Left colon (tissue), 2 donors: Measurements from ENCODE around the gene NSUN6. TPM values are rescaled to one million over a fixed set of nuclear protein-coding genes. Genes with fewer than 3 reads are reported as not detected.

ENCODE experiments used
- ATAC-seq: fragments of 200-7000 bp; cut with Tn5 transposase; one replicate; pipeline ENCODE4 v1.9.1; 2020; ENCODE audit warnings: mild to moderate bottlenecking, moderate library complexity
- DNase-seq, 2 donors: peaks; one replicate each; pipeline ENCODE4 v3.0.0-alpha.2; 2020
- intact Hi-C, 2 donors: fragments of 100-400 bp; cut with DNase I in 1 of 2; cut with micrococcal nuclease in 1 of 2; formaldehyde crosslinking; loops; one replicate each; pipeline versions ENCODE4 v1.11.2 to v1.14.0; 2022; cut with DNase I, micrococcal nuclease
- total RNA-seq, 2 donors: library from RNA; stranded (reverse); fragmentation: NEBNext Ultra II Directional; extraction: Animal tissue kit (Norgen Biotek cat#: 25700); gene quantifications; one replicate each; pipeline ENCODE4 v1.2.1, GENCODE V29; 2021
- donor health status: DM: no; HTN: no; CAD: no.
- donor health status: DM: yes; HTN: yes; CAD: no.

Gene NSUN6
- total RNA-seq, 2 donors from 2014 or later, result 10.2 to 13.8 TPM

DNA sequence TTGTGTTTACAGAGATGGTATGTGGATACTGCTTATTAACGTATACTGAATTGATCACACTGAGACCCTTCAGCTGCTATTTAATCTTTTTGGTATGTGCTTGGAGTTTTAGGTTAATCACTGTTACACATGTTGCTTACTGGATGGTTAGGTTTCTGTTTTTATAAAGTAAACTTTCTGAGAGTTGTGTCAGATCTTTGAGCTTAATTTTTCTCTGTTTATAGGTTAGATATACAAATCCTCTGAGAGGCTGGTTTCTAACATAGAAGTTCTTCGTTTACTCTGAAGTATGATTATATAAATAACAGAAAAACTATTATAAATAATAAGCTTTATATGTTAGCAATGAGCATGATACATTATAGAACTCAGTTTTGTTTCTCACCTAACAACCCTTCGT lies 123.1 kb downstream of the NSUN6 start:
- DNase-seq, result no peak

DNA sequence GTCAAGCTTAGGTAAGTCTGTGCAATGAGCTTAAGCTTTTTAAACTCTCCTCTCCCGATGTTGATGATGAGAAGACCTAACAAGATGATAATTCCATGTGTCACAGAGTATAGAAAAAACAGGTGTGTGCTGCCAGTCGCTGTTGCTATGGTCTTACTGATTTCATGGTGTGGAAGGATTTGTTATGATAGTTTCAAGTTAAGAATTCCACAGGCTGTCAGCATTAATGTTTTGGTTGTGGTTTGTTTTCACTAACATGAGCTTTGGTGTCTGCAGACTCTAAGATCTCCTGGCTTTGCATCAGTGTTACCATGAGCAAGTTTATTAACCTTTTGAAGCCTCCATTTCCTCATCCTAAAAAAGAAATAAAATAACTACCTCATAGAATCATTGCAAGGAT lies 123.7 kb downstream of the NSUN6 start:
- intact Hi-C loops, result no loop called here
- no peak for ATAC-seq
- no peak for DNase-seq

More for the DNA sequence above, 123.1 kb downstream of the NSUN6 start:
- intact Hi-C loops, result no loop called here
- no peak for ATAC-seq

DNA sequence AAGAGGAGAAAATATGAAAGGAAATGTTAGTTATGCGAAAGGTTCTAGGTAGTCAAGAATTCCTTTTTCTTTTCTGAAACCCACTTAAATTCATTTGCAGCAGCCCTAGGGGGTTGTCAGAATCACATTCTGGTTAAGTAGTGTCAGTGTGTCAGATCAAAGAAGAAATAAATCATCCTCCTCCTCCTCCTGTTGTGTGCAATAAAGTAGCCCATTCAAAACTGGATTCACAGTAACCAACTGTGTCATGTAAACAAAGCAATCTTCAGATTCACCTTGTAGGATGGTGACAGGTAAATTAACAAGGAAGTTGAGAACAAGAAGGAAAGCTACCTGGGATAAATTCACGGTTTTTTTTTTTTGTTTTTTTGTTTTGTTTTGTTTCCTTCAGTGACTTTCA lies 127.5 kb downstream of the NSUN6 start:
- intact Hi-C loops, result no loop called here
- ATAC-seq, result no peak
- DNase-seq, result no peak

DNA sequence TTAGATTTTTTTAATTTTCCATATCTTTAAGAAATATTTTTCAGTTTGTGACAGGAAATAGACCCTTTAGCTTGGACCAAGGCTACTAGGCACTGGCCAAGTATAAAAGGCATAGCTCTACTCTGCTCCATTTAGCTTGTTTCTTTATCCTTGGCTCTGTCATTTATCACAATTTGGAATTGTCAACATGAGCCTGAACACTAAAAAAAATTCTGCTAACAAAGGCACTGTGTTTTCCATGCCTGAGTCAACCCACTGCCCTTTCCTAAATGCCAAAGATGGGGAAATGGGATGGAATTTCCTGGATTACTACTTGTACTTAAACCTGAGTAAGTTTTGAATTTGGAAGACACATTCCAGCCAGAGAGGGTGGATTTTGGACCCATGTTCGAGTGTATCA lies 128.4 kb downstream of the NSUN6 start:
- intact Hi-C loops, result no loop called here
- no peak for ATAC-seq
- no peak for DNase-seq

DNA sequence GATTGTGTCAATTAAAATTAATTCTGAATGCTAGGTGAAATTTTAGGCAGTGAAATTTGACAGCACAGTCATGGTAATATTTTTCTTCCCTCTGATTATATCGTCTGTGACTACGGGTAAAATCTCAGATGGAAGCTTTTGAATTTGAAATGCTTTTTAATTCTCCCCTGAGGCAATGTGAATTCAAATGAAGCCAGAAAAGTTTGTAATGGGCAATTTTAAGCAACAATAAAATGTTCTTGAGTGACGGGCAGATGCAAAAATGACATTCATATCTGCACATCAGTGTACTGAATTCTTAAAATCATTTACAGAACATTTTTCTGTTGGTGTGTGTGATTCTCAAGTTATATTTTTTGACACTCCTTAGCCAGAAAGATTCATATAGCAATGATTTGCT lies 134.5 kb downstream of the NSUN6 start:
- intact Hi-C loops, result no loop called here
- no peak for DNase-seq
- no peak for ATAC-seq

DNA sequence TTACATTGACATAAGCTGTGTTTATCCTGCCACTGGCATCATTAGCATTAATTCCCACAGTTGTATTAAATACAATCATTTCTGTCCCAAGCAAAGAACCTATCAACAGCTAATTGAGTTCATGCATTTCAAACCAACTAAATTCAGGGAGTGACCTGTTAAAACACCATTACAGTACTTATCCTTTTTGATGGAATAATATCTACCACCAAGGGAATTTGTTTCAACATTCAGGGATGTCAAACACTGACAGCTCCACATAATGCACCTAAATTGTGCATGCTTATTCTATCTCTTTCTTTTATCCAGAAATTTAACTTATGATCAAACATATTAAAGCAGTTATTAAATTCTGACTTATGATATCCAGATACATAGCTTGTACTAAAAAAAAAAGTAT lies 136.8 kb downstream of the NSUN6 start:
- DNase-seq, result no peak
- intact Hi-C loops, result no loop called here
- ATAC-seq, result no peak

DNA sequence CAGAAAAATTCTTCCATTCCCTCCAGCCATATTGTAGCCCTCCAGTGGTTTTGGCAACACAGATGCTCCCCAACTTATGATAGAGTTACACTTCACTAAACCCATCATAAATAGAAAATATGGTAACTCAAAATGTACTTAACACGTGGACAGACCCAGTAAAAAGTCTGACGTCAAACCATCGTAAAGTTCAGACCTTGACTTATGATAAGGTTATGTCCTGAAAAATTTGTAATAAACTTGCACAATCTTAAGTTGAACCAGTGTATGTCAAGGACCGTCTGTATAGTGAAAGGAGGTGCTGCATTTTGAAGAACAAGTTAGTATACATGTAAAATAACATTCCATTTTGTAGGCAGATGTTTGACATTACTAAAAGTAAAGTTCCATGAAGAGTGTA lies 142.8 kb downstream of the NSUN6 start:
- DNase-seq (no peak), ATAC-seq (peak; percentile 40)
- intact Hi-C loops, result no loop called here

DNA sequence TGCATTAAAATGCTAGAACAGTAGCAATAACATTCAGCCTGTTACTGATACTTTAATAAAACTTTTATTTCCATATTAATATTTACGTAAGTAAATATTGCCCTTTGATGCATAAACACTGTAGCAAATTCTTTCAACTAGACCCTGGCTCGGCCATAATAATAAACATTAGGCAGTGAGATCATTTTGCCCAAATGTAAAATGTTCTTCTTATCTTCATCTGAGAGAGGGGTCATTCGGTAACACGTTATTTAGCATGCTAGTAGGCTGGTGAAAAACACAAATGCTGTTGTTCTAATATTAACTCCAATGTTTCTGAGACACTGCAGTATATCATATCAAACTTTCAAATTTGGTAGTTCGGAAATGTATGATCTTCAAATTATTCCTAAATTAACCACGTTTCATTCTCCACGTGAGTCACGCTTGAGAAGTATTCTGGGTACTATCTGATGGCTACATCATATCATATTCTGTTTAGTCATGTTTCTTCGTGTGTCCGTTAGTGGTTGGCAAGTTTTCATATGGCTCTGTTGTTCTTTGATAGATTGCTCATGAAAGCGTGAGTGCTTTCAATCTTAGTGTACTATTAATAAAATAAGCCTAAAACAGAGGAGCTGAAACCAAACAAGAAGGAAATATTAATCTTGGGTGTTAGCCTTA lies 145.8 kb downstream of the NSUN6 start:
- DNase-seq (no peak), ATAC-seq (no peak)
- intact Hi-C loops, result no loop called here

DNA sequence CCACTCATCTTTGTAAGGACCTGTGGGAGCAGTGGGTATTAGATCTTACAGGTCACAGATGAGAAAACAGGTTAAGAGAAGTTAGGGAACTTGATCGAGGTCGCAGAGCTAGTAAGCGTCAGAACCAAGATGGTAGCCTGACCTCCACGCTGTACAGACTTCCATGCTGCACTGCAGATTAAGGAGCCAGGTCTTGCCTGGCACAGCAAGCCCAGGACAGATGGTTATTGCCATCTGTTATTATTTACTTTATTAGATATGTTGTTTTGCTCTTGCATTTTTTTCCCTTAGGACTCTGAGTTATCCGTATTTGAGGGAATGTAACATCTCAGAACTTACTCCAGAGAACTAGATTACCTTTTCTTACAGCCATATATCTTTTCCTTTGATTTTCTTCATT lies 147.2 kb downstream of the NSUN6 start:
- DNase-seq (no peak), ATAC-seq (no peak)
- intact Hi-C loops, result no loop called here

DNA sequence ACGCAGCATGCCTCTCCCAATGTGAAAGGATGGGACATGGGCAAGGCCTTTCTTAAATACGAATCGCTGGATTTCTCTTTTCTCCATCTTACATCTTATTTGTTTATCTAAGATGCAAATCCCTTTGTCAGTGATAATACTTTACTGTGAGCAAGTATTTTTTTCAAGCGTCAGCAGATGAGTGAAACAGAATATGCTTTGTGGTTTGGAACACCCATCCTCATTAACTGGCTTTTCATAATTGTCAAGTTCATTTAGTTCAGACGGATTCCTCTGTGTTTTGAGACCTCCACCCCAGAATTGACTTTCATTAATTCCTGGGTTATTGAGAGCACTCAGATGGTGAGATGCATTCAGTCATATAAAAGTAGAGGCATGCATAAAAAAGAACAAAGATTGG lies 149.8 kb downstream of the NSUN6 start:
- DNase-seq (no peak), ATAC-seq (no peak)
- intact Hi-C loops, result no loop called here

DNA sequence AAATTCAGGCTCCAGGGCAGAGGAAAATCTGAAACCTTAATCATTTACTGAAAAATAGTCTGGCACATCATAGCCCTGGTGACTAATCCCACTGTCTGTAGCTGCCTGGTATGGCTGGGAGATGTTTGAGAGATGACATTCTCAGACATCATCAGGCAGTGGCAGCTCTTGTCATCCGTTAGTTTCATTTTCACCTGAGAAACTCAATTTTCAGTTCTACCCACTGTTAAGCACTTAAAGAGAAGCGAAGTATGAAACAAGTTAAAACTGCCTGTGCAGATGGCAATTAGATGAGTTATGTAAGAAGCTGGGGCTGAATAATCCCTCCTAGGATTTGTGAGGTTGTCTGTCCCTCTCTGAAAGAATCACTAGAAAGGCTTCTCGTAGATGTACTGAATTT lies 150.2 kb downstream of the NSUN6 start:
- intact Hi-C loops, result no loop called here
- ATAC-seq, result no peak
- no peak for DNase-seq

DNA sequence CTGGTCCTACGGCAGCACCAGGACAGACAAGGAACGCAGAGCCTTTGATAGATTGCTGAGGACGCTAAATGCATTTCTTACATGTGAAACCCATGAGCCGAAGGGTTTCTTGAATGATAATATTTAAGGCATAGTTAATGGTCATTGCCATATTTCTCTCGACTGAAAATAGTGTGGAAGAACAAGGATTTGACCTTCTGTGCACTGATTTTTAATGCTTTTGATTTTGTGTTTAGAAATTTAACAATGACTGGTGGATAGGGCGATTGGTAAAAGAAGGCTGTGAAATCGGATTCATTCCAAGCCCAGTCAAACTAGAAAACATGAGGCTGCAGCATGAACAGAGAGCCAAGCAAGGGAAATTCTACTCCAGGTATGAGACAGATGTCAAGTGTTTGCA lies 150.8 kb downstream of the NSUN6 start:
- intact Hi-C loops, result no loop called here
- no peak for DNase-seq
- ATAC-seq, result no peak

DNA sequence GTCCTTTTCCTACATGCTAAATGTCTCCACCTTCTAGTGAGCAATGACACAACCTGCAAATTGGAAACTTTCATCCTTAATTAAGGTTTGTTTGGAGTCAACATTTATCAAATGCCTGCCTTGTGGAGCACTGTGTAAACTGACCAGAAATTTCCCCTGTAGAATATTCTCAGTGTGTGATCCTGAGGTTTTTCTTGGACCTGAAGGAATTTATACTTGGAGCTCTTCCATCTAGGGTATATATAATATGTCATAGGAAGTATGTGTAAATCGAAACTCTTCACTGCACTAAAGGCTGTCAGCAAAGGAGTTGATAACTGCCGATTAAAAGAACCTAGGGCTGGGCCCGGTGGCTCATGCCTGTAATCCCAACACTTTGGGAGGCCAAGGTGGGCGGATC lies 152.4 kb downstream of the NSUN6 start:
- intact Hi-C loops, result no loop called here
- ATAC-seq (no peak), DNase-seq (no peak)

DNA sequence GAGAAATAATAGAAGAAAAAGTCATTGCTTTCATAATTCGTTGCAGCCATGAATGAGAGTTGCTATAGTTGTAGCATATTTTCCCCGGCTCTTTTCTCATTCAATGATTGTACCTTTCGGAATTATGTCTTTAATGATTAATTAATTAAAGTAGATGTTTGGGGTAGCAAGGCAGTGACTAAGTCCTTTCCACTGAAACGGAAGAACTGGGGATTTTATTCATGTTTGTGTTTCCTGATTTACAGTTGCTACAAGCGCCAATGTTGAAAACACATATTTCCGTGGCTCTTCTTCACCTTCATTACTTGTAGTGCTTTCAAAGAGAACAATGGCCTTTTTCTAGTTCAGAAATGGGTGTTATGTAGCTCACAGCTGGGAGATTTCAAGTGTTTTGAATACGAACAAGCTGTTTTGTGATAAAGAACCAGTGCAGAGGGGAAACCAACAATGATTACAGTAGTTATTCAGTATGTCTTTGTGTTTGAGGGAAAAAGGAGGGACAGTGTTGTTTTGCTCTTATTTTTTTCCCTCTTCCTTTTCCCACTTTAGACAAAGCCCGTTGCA lies 153.5 kb downstream of the NSUN6 start:
- no peak for ATAC-seq
- intact Hi-C loops, result no loop called here
- no peak for DNase-seq

Other genes starting within 250 kb of the NSUN6 start
- 10 to 100 TPM; 15.2 to 17.4 TPM for gene ARL5B, start 7.8 kb upstream of the NSUN6 start, total RNA-seq